K562 (cell line): ENCODE results near the gene ZNF202. TPM values are rescaled to one million over a fixed set of nuclear protein-coding genes. Genes with fewer than 3 reads are reported as not detected.

Experiments
- ATAC-seq: fragments of 200-7000 bp; cut with Tn5 transposase; 3 replicates; pipeline ENCODE4 v1.9.1; 2020; ENCODE audit warnings: moderate library complexity
- BruUV-seq: library from RNA; stranded (reverse); fragments of 400-500 nt; replicated peaks from 2 replicates; lab custom pipeline; 2021; lab: Mats Ljungman, UMichigan
- CTCF ChIA-PET: fragments of 300-600 bp; formaldehyde crosslinking; extraction: SDS; loops from one replicate; lab custom pipeline; 2021; ENCODE audit warnings: low intra/inter-chr PET ratio; lab: Yijun Ruan, JAX
- POLR2A ChIA-PET: fragments of 300-600, 350-650 bp; sonication (Branson Sonifier 250); formaldehyde crosslinking; extraction: SDS; loops from one replicate; lab custom pipeline; 2021; ENCODE audit warnings: antibody characterized with exemption, inconsistent platforms; lab: Yijun Ruan, JAX
- DNase-seq, 4 experiments: peaks; one replicate each; pipeline versions ENCODE4 v3.0.0 to v3.0.0-alpha.2; 2011 to 2018; ENCODE audit warnings: low spot score in 3 of 4, mixed read lengths in 3 of 4; ENCODE audit errors: extremely low read depth in 1 of 4
- FAIRE-seq: peaks from 2 replicates; lab custom pipeline; 2011; peaks lifted over from hg19 to GRCh38; lab: Jason Lieb, UNC
- H2AFZ ChIP-seq: 2 replicates; pipeline ENCODE4 v1.6.0; 2011; ENCODE audit warnings: low read depth, low read length, control low read depth, inconsistent platforms
- H3K27ac ChIP-seq: fragments of 200-600 bp; 3 replicates; pipeline ENCODE4 v1.8.0; 2011; ENCODE audit warnings: low read depth, mild to moderate bottlenecking, control low read depth, inconsistent platforms, low read length, moderate library complexity, mixed read lengths; ENCODE audit errors: extremely low read depth
- H3K27me3 ChIP-seq, 2 experiments: fragments of 300-600 bp in 1 of 2; 2 replicates in 1 of 2; 3 replicates in 1 of 2; pipeline versions ENCODE4 v1.6.0 to v1.8.0; 2011; ENCODE audit warnings: inconsistent platforms in 2 of 2, low read length in 2 of 2, mild to moderate bottlenecking in 1 of 2, mixed read lengths in 1 of 2, moderate library complexity in 1 of 2; ENCODE audit not compliant: control insufficient read depth in 2 of 2, insufficient read depth in 2 of 2
- H3K36me3 ChIP-seq: fragments of 300-600 bp; 3 replicates; pipeline ENCODE4 v1.8.0; 2011; ENCODE audit warnings: mild to moderate bottlenecking, low read length, inconsistent platforms; ENCODE audit not compliant: control insufficient read depth, insufficient read depth
- H3K4me1 ChIP-seq, 2 experiments: fragments of 200-600 bp in 1 of 2; replicated peaks in 1 of 2; 2 replicates in 1 of 2; 3 replicates in 1 of 2; pipeline versions ENCODE4 v1.5.1 to v1.8.0; 2011; ENCODE audit warnings: inconsistent platforms in 2 of 2, low read length in 2 of 2, mild to moderate bottlenecking in 1 of 2, mixed read lengths in 1 of 2, moderate library complexity in 1 of 2; ENCODE audit not compliant: control insufficient read depth in 2 of 2, insufficient read depth in 2 of 2
- H3K4me2 ChIP-seq: 2 replicates; pipeline ENCODE4 v1.6.1; 2011; ENCODE audit warnings: low read length, control low read depth, inconsistent platforms, mixed read lengths; ENCODE audit not compliant: insufficient read depth
- H3K4me3 ChIP-seq: fragments of 200-600 bp; sonication (generic), shearing (Covaris generic); 2 replicates; pipeline ENCODE4 v1.5.1; 2016; ENCODE audit warnings: control low read depth, inconsistent platforms
- H3K79me2 ChIP-seq: fragments of 200-600 bp; 3 replicates; pipeline ENCODE4 v1.8.0; 2011; ENCODE audit warnings: low read length, inconsistent platforms; ENCODE audit not compliant: control insufficient read depth, insufficient read depth
- H3K9ac ChIP-seq, 2 experiments: 2 replicates each; pipeline versions ENCODE4 v1.6.0 to v1.6.1; 2011; ENCODE audit warnings: low read depth in 2 of 2, low read length in 2 of 2, control low read depth in 1 of 2, inconsistent platforms in 1 of 2, mild to moderate bottlenecking in 1 of 2, mixed read lengths in 1 of 2; ENCODE audit not compliant: insufficient read depth in 1 of 2
- H3K9me1 ChIP-seq: one replicate; pipeline ENCODE4 v1.6.0; 2011; ENCODE audit warnings: inconsistent platforms, mild to moderate bottlenecking, low read length, moderate library complexity; ENCODE audit not compliant: control insufficient read depth, insufficient read depth
- H3K9me3 ChIP-seq: replicated peaks from 2 replicates; pipeline ENCODE4 v1.5.1; 2011; ENCODE audit warnings: low read depth, low read length, inconsistent platforms; ENCODE audit not compliant: control insufficient read depth, insufficient read depth
- H4K20me1 ChIP-seq: replicated peaks from 2 replicates; pipeline ENCODE4 v1.6.1; 2011; ENCODE audit warnings: low read length, inconsistent platforms, mixed read lengths; ENCODE audit not compliant: control insufficient read depth, insufficient read depth
- CEBPG ChIP-seq, 3 experiments: fragments of 200-800 bp in 1 of 3; sonication (Bioruptor generic) in 1 of 3; sonication (generic) in 1 of 3; formaldehyde crosslinking in 1 of 3; IDR thresholded peaks in 2 of 3; conservative IDR thresholded peaks in 1 of 3; 2 replicates each; pipeline versions ENCODE4 v1.6.1 to v1.8.0; 2016 to 2022; ENCODE audit warnings: missing compliant biosample characterization in 2 of 3, missing genetic modification characterization in 2 of 3, mild to moderate bottlenecking in 1 of 3, missing genetic modification reagents in 1 of 3
- FOXJ3 ChIP-seq: sonication (generic); formaldehyde crosslinking; IDR thresholded peaks from 2 replicates; pipeline ENCODE4 v1.4.0; 2020; ENCODE audit warnings: mild to moderate bottlenecking, missing genetic modification reagents
- NFE2L1 ChIP-seq: fragments of 450-650 bp; IDR thresholded peaks from 2 replicates; pipeline ENCODE4 v1.6.1; 2016; ENCODE audit warnings: missing genetic modification characterization, low read depth, mild to moderate bottlenecking, missing compliant biosample characterization, moderate library complexity, borderline replicate concordance
- NFRKB ChIP-seq: fragments of 450-650 bp; IDR thresholded peaks from 2 replicates; pipeline ENCODE4 v1.6.1; 2016; ENCODE audit warnings: low read depth
- NR1H2 ChIP-seq: sonication (generic); formaldehyde crosslinking; IDR thresholded peaks from 2 replicates; pipeline ENCODE4 v1.4.0; 2020; ENCODE audit warnings: mild to moderate bottlenecking, missing genetic modification reagents
- PPARD ChIP-seq: fragments of 250-450 bp; sonication (Bioruptor Pico); IDR thresholded peaks from 2 replicates; pipeline ENCODE4 v1.8.0; 2022; ENCODE audit warnings: inconsistent platforms, mild to moderate bottlenecking, moderate library complexity
- RBM39 ChIP-seq: fragments of 200-400 bp; formaldehyde crosslinking; optimal IDR thresholded peaks from 2 replicates; pipeline ENCODE3; 2018; ENCODE audit warnings: low read depth, low read length
- RNF2 ChIP-seq: sonication (generic); IDR thresholded peaks from 2 replicates; pipeline ENCODE4 v1.6.1; 2016
- TRIM24 ChIP-seq, 2 experiments: fragments of 450-650 bp; IDR thresholded peaks; 2 replicates each; pipeline ENCODE4 v1.6.1; 2016
- XRCC3 ChIP-seq: fragments of 450-650 bp; IDR thresholded peaks from 2 replicates; pipeline ENCODE4 v1.6.1; 2017; ENCODE audit warnings: mild to moderate bottlenecking, moderate library complexity
- ZC3H11A ChIP-seq: IDR thresholded peaks from 2 replicates; pipeline ENCODE4 v1.6.1; 2012; ENCODE audit warnings: low read depth, low read length, improper control_type of control experiment
- ZKSCAN1 ChIP-seq: fragments of 150-350 bp; IDR thresholded peaks from 2 replicates; pipeline ENCODE4 v1.6.1; 2016; ENCODE audit warnings: low read depth, low read length
- ZKSCAN3 ChIP-seq: fragments of 250-450 bp; sonication (Bioruptor Pico); IDR thresholded peaks from 2 replicates; pipeline ENCODE4 v1.4.0; 2020
- ZNF695 ChIP-seq: fragments of 450-650 bp; formaldehyde crosslinking; IDR thresholded peaks from 2 replicates; pipeline ENCODE4 v1.4.0; 2020; ENCODE audit warnings: mild to moderate bottlenecking, moderate library complexity
- WGBS: fragments of 100-300 bp; shearing (Covaris generic); methylation state at CpG from one replicate; pipeline ENCODE4 v1.1.6; 2016; ENCODE audit warnings: low coverage, mixed read lengths; ENCODE audit not compliant: insufficient coverage; ENCODE audit errors: missing lambda C conversion rate; 5-methylcytosine and 5-hydroxymethylcytosine counted together
- in situ Hi-C: fragments of 300-500 bp; cut with MboI; formaldehyde crosslinking; loops from 4 replicates; pipeline ENCODE4 v1.15.0; 2018; ENCODE audit warnings: inconsistent platforms, mixed read lengths
- intact Hi-C: fragments of 100-400 bp; cut with micrococcal nuclease; formaldehyde crosslinking; loops from 2 replicates; pipeline ENCODE4 v1.14.2; 2022
- polyA plus RNA-seq, 8 experiments: library from polyadenylated mRNA; depleted of rRNA in 4 of 8; stranded (reverse) in 5 of 8; unstranded in 3 of 8; fragments of >200 nt; fragmentation: Nextera tagmentation in 2 of 8; fragmentation: Illumina TruSeq in 1 of 8; extraction: Ambion mirVana in 2 of 8; extraction: Trizol in 1 of 8; gene quantifications; 2 replicates each; pipeline versions ENCODE4 v1.2.1 to v1.2.3, GENCODE V29; 2011 to 2014; ENCODE audit warnings: inconsistent platforms in 1 of 8, missing spikeins in 1 of 8
- total RNA-seq, 7 experiments: library from RNA; depleted of rRNA in 6 of 7; stranded (reverse); fragments of >200 nt in 6 of 7; fragmentation: Illumina TruSeq in 2 of 7; extraction: Trizol in 2 of 7; gene quantifications; 2 replicates each; pipeline versions ENCODE4 v1.2.1 to v1.2.3, GENCODE V29; 2011 to 2021; ENCODE audit warnings: low replicate concordance in 1 of 7
- TF ChIP-seq, protein P1 (sequence below): fragments of 450-650 bp; formaldehyde crosslinking; IDR thresholded peaks from 2 replicates; pipeline ENCODE4 v1.4.0; 2022; ENCODE audit warnings: missing genetic modification characterization
- TF ChIP-seq, protein P2 (sequence below): sonication (generic); formaldehyde crosslinking; IDR thresholded peaks from 2 replicates; pipeline ENCODE4 v1.8.0; 2022; ENCODE audit warnings: mild to moderate bottlenecking, missing genetic modification reagents, borderline replicate concordance

Gene ZNF202
- total and polyA plus RNA-seq, 9 of the 15 experiments (the other 6 are each of a cell fraction or from before 2014, with no cell fraction given) = 2.3 to 18.7 (median 12.7) TPM

DNA sequence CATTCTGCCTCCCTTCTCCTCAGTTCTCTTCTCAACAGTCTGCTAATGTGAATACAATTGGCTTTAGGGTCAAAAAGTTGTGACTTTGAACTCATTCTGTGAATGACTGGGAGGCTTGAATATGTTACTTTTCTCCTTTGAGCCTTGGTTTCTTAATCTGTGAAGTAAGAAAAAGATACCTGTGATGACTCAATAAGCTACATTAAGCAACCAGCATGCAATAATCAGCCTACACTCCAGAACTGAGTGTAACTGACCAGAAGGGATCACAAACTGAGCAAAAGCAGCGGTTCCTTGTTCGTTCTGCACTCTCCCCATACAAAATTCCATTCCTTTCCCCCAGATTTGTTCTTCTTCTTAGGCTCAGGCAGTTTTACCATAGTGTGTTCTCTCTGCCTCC, 23.4 kb downstream of the ZNF202 start:
- no TSS peak for BruUV-seq
- in situ Hi-C loops (no loop called here), intact Hi-C loops (no loop called here)
- ChIA-PET POLR2A (no interaction called here), CTCF (no interaction called here)
- H3K79me2 ChIP-seq = no peaks in the 10 kb centered on the region
- no peak overlapping the region for H3K4me3 ChIP-seq
- H3K4me2 ChIP-seq = no peak overlapping the region
- H3K27me3 ChIP-seq = 0 out of 5 replicates have a peak, but pooled peaks cover 0 to 6% of the 10 kb centered on the region in 2 experiments
- no peaks in the 10 kb centered on the region for H3K9me3 ChIP-seq
- ATAC-seq (no peak), DNase-seq (no peak), FAIRE-seq (no peak)
- TF ChIP-seq, protein P1, sequence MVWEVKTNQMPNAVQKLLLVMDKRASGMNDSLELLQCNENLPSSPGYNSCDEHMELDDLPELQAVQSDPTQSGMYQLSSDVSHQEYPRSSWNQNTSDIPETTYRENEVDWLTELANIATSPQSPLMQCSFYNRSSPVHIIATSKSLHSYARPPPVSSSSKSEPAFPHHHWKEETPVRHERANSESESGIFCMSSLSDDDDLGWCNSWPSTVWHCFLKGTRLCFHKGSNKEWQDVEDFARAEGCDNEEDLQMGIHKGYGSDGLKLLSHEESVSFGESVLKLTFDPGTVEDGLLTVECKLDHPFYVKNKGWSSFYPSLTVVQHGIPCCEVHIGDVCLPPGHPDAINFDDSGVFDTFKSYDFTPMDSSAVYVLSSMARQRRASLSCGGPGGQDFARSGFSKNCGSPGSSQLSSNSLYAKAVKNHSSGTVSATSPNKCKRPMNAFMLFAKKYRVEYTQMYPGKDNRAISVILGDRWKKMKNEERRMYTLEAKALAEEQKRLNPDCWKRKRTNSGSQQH (CRISPR knock-in tag) = no peak
- TF ChIP-seq NFRKB = no peak
- no peak for TF ChIP-seq ZC3H11A
- no peak for TF ChIP-seq ZKSCAN3 (CRISPR knock-in tag)
- TF ChIP-seq PPARD = no peak
- no peak for TF ChIP-seq ZKSCAN1
- TF ChIP-seq, protein P2, sequence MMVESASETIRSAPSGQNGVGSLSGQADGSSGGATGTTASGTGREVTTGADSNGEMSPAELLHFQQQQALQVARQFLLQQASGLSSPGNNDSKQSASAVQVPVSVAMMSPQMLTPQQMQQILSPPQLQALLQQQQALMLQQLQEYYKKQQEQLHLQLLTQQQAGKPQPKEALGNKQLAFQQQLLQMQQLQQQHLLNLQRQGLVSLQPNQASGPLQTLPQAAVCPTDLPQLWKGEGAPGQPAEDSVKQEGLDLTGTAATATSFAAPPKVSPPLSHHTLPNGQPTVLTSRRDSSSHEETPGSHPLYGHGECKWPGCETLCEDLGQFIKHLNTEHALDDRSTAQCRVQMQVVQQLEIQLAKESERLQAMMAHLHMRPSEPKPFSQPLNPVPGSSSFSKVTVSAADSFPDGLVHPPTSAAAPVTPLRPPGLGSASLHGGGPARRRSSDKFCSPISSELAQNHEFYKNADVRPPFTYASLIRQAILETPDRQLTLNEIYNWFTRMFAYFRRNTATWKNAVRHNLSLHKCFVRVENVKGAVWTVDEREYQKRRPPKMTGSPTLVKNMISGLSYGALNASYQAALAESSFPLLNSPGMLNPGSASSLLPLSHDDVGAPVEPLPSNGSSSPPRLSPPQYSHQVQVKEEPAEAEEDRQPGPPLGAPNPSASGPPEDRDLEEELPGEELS (CRISPR knock-in tag) = no peak
- TF ChIP-seq RBM39 = no peak
- TF ChIP-seq RNF2 = no peak
- no peak for TF ChIP-seq CEBPG (CRISPR knock-in tag; IDR thresholded peaks at IDR 0.05)
- peak; percentile 13 to 73; a peak in 2 of 4 replicates for TF ChIP-seq CEBPG (tag; conservative IDR thresholded peaks at IDR 0.05 in 1 of 2, IDR thresholded peaks at IDR 0.05 in 1 of 2)
- TF ChIP-seq NFE2L1 (tag) = no peak
- TF ChIP-seq FOXJ3 (CRISPR knock-in tag) = no peak
- no peak for TF ChIP-seq NR1H2 (CRISPR knock-in tag)
- peak; percentile 32 to 67; a peak in 1 of 4 replicates for TF ChIP-seq TRIM24 (IDR thresholded peaks at IDR 0.05)
- TF ChIP-seq ZNF695 = no peak
- no peak for TF ChIP-seq XRCC3
- no peak overlapping the region for H3K9ac ChIP-seq
- no peak overlapping the region for H3K27ac ChIP-seq
- 0% methylated on average over 2 of the region's 2 CpGs for WGBS
- H2AFZ ChIP-seq = no peak overlapping the region
- H4K20me1 ChIP-seq = no peaks in the 10 kb centered on the region; the same call in 1 of the 2 replicates
- no peaks in the 10 kb centered on the region for H3K9me1 ChIP-seq
- H3K36me3 ChIP-seq = no peaks in the 10 kb centered on the region
- no peaks in the 10 kb centered on the region for H3K4me1 ChIP-seq
